HepG2 (cell line): Measurements from ENCODE around the gene CCDC170. TPM values are rescaled to one million over a fixed set of nuclear protein-coding genes. Genes with fewer than 3 reads are reported as not detected.
A peak's percentile ranks its signal among the peaks of the same experiment; 100 is the strongest.

Source experiments
- AHR ChIP-seq: IDR thresholded peaks from 2 replicates; pipeline ENCODE4 v1.6.1; 2018; ENCODE audit warnings: missing genetic modification reagents, missing compliant biosample characterization
- NFE2L1 ChIP-seq: sonication (generic); formaldehyde crosslinking; IDR thresholded peaks from 2 replicates; pipeline ENCODE4 v1.4.0; 2020; ENCODE audit warnings: missing genetic modification reagents, mild to moderate bottlenecking, borderline replicate concordance
- SP4 ChIP-seq: sonication (generic); formaldehyde crosslinking; IDR thresholded peaks from 2 replicates; pipeline ENCODE4 v1.8.1; 2023; ENCODE audit warnings: mild to moderate bottlenecking, missing genetic modification reagents
- U2AF2 ChIP-seq: fragments of 200-400 bp; formaldehyde crosslinking; IDR thresholded peaks from 2 replicates; pipeline ENCODE4 v1.6.1; 2017; ENCODE audit warnings: low read depth, mild to moderate bottlenecking, low read length
- WIZ ChIP-seq: sonication (generic); formaldehyde crosslinking; IDR thresholded peaks from 2 replicates; pipeline ENCODE4 v1.5.1; 2020; ENCODE audit warnings: mild to moderate bottlenecking, missing genetic modification reagents
- YEATS2 ChIP-seq: sonication (generic); formaldehyde crosslinking; IDR thresholded peaks from 2 replicates; pipeline ENCODE4 v1.4.0; 2020; ENCODE audit warnings: missing genetic modification reagents, borderline replicate concordance
- ZFX ChIP-seq: sonication (generic); formaldehyde crosslinking; IDR thresholded peaks from 2 replicates; pipeline ENCODE4 v1.4.0; 2020; ENCODE audit warnings: mild to moderate bottlenecking, low read depth, missing genetic modification reagents, moderate library complexity
- ZNF138 ChIP-seq: sonication (generic); formaldehyde crosslinking; IDR thresholded peaks from 2 replicates; pipeline ENCODE4 v1.5.0; 2020; ENCODE audit warnings: mild to moderate bottlenecking, low read depth, missing genetic modification reagents
- ZNF256 ChIP-seq: sonication (generic); formaldehyde crosslinking; conservative IDR thresholded peaks from 2 replicates; pipeline ENCODE4 v1.4.0; 2020; ENCODE audit warnings: missing genetic modification reagents
- ZNF354B ChIP-seq: sonication (generic); formaldehyde crosslinking; IDR thresholded peaks from 2 replicates; pipeline ENCODE4 v1.8.0; 2022; ENCODE audit warnings: mild to moderate bottlenecking, missing genetic modification reagents
- ZNF558 ChIP-seq: sonication (generic); formaldehyde crosslinking; IDR thresholded peaks from 2 replicates; pipeline ENCODE4 v1.9.0; 2022; ENCODE audit warnings: mild to moderate bottlenecking, missing genetic modification reagents, borderline replicate concordance
- ZNF607 ChIP-seq: sonication (generic); formaldehyde crosslinking; IDR thresholded peaks from 2 replicates; pipeline ENCODE4 v1.5.1; 2020; ENCODE audit warnings: missing genetic modification reagents, mild to moderate bottlenecking, borderline replicate concordance
- ZNF768 ChIP-seq: sonication (generic); formaldehyde crosslinking; IDR thresholded peaks from 2 replicates; pipeline ENCODE4 v1.4.0; 2020; ENCODE audit warnings: missing genetic modification reagents
- polyA plus RNA-seq, 8 experiments: library from polyadenylated mRNA; depleted of rRNA in 3 of 8; stranded (reverse) in 7 of 8; unstranded in 1 of 8; fragments of >200 nt; fragmentation: Illumina TruSeq in 4 of 8; extraction: Trizol in 4 of 8; gene quantifications; 2 replicates each; pipeline versions ENCODE4 v1.2.1 to v1.2.3, GENCODE V29; 2011 to 2016; ENCODE audit warnings: low read depth in 4 of 8, missing spikeins in 1 of 8, mixed read lengths in 1 of 8; ENCODE audit not compliant: insufficient read depth in 1 of 8
- total RNA-seq, 5 experiments: library from RNA; depleted of rRNA; stranded (reverse); fragments of >200 nt; fragmentation: Illumina TruSeq; extraction: Trizol; gene quantifications; 2 replicates each; pipeline ENCODE4 v1.2.3, GENCODE V29; 2016; ENCODE audit warnings: low read depth in 1 of 5
- TF ChIP-seq, protein P1 (sequence below): sonication (generic); formaldehyde crosslinking; IDR thresholded peaks from 2 replicates; pipeline ENCODE4 v1.4.0; 2020; ENCODE audit warnings: missing genetic modification reagents, borderline replicate concordance
- TF ChIP-seq, protein P2 (sequence below): sonication (generic); formaldehyde crosslinking; IDR thresholded peaks from 2 replicates; pipeline ENCODE4 v1.4.0; 2020; ENCODE audit warnings: missing genetic modification reagents
- TF ChIP-seq, protein P3 (sequence below): sonication (generic); formaldehyde crosslinking; IDR thresholded peaks from 2 replicates; pipeline ENCODE4 v1.4.0; 2020; ENCODE audit warnings: missing genetic modification reagents
- TF ChIP-seq, protein P4 (sequence below): sonication (generic); formaldehyde crosslinking; IDR thresholded peaks from 2 replicates; pipeline ENCODE4 v1.8.1; 2023; ENCODE audit warnings: missing genetic modification reagents, inconsistent platforms, borderline replicate concordance
- TF ChIP-seq, protein P5 (sequence below): sonication (generic); formaldehyde crosslinking; IDR thresholded peaks from 2 replicates; pipeline ENCODE4 v1.4.0; 2020; ENCODE audit warnings: missing genetic modification reagents, mild to moderate bottlenecking, borderline replicate concordance

CCDC170 gene
- total and polyA plus RNA-seq, 2 of the 13 experiments (the other 11 are each of a cell fraction or from before 2014, with no cell fraction given), result 0.90 to 5.1 TPM

DNA sequence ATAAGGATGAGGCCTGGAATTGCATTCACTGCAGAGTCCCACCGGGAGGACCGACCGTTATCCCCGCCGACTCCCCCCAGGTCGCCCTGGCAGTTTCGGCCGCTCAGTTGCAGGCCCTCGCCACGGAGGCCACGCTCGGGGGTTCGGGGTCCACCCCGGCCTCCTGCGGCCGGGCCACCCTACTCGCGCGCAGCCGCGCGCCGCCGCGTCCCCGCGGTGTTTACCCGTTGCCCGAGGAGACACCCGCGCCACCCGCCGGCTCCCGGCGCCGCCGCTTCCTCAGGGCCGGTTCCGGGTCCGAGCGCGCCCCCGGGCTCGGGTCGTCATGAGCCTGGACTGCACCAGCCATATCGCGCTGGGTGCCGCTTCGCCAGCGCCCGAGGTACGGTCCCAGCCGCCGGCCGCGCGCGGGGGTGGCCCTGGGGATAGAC is at the start of gene CCDC170 (continued):
- TF ChIP-seq, protein P1, sequence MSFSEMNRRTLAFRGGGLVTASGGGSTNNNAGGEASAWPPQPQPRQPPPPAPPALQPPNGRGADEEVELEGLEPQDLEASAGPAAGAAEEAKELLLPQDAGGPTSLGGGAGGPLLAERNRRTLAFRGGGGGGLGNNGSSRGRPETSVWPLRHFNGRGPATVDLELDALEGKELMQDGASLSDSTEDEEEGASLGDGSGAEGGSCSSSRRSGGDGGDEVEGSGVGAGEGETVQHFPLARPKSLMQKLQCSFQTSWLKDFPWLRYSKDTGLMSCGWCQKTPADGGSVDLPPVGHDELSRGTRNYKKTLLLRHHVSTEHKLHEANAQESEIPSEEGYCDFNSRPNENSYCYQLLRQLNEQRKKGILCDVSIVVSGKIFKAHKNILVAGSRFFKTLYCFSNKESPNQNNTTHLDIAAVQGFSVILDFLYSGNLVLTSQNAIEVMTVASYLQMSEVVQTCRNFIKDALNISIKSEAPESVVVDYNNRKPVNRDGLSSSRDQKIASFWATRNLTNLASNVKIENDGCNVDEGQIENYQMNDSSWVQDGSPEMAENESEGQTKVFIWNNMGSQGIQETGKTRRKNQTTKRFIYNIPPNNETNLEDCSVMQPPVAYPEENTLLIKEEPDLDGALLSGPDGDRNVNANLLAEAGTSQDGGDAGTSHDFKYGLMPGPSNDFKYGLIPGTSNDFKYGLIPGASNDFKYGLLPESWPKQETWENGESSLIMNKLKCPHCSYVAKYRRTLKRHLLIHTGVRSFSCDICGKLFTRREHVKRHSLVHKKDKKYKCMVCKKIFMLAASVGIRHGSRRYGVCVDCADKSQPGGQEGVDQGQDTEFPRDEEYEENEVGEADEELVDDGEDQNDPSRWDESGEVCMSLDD (CRISPR knock-in tag), result peak; percentile 91
- TF ChIP-seq AHR (CRISPR knock-in tag) (0 out of 2 replicates have a peak, but pooled peaks have one; percentile 30), WIZ (CRISPR knock-in tag) (no peak), ZNF354B (CRISPR knock-in tag) (no peak), YEATS2 (CRISPR knock-in tag) (no peak), ZFX (CRISPR knock-in tag) (peak; percentile 94), ZNF138 (CRISPR knock-in tag) (peak; percentile 86; the same call in 1 of the 2 replicates), ZNF768 (CRISPR knock-in tag) (no peak; the same call in 1 of the 2 replicates), SP4 (CRISPR knock-in tag) (no peak; the same call in 1 of the 2 replicates), NFE2L1 (CRISPR knock-in tag) (peak; percentile 76; the same call in 1 of the 2 replicates), ZNF558 (peak; percentile 75; the same call in 1 of the 2 replicates), U2AF2 (no peak), ZNF256 (no peak), ZNF607 (CRISPR knock-in tag) (peak; percentile 92)
- TF ChIP-seq, protein P2, sequence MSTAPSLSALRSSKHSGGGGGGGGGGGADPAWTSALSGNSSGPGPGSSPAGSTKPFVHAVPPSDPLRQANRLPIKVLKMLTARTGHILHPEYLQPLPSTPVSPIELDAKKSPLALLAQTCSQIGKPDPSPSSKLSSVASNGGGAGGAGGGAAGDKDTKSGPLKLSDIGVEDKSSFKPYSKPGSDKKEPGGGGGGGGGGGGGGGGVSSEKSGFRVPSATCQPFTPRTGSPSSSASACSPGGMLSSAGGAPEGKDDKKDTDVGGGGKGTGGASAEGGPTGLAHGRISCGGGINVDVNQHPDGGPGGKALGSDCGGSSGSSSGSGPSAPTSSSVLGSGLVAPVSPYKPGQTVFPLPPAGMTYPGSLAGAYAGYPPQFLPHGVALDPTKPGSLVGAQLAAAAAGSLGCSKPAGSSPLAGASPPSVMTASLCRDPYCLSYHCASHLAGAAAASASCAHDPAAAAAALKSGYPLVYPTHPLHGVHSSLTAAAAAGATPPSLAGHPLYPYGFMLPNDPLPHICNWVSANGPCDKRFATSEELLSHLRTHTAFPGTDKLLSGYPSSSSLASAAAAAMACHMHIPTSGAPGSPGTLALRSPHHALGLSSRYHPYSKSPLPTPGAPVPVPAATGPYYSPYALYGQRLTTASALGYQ (CRISPR knock-in tag), result peak; percentile 4; the same call in 1 of the 2 replicates
- TF ChIP-seq, protein P3, sequence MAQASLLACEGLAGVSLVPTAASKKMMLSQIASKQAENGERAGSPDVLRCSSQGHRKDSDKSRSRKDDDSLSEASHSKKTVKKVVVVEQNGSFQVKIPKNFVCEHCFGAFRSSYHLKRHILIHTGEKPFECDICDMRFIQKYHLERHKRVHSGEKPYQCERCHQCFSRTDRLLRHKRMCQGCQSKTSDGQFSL (CRISPR knock-in tag), result peak; percentile 10; the same call in 1 of the 2 replicates
- TF ChIP-seq, protein P4, sequence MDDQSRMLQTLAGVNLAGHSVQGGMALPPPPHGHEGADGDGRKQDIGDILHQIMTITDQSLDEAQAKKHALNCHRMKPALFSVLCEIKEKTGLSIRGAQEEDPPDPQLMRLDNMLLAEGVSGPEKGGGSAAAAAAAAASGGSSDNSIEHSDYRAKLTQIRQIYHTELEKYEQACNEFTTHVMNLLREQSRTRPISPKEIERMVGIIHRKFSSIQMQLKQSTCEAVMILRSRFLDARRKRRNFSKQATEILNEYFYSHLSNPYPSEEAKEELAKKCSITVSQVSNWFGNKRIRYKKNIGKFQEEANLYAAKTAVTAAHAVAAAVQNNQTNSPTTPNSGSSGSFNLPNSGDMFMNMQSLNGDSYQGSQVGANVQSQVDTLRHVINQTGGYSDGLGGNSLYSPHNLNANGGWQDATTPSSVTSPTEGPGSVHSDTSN (CRISPR knock-in tag), result no peak
- TF ChIP-seq, protein P5, sequence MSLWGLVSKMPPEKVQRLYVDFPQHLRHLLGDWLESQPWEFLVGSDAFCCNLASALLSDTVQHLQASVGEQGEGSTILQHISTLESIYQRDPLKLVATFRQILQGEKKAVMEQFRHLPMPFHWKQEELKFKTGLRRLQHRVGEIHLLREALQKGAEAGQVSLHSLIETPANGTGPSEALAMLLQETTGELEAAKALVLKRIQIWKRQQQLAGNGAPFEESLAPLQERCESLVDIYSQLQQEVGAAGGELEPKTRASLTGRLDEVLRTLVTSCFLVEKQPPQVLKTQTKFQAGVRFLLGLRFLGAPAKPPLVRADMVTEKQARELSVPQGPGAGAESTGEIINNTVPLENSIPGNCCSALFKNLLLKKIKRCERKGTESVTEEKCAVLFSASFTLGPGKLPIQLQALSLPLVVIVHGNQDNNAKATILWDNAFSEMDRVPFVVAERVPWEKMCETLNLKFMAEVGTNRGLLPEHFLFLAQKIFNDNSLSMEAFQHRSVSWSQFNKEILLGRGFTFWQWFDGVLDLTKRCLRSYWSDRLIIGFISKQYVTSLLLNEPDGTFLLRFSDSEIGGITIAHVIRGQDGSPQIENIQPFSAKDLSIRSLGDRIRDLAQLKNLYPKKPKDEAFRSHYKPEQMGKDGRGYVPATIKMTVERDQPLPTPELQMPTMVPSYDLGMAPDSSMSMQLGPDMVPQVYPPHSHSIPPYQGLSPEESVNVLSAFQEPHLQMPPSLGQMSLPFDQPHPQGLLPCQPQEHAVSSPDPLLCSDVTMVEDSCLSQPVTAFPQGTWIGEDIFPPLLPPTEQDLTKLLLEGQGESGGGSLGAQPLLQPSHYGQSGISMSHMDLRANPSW (CRISPR knock-in tag), result peak; percentile 31; the same call in 1 of the 2 replicates
